HG02973 (cell line): ENCODE data around the gene YWHAE.
"Not testable (repeated sequence)": the region's sequence is repeated elsewhere in the genome, so short reads cannot be mapped to it uniquely, and the experiment has no call there.

Experiments
- ATAC-seq: cut with Tn5 transposase; IDR thresholded peaks from one replicate; pipeline ENCODE4 v1.9.1; 2021; ENCODE audit warnings: moderate library complexity; ENCODE audit not compliant: unreplicated experiment

Gene YWHAE

GRCh38 chr17:1331708-1332107 lies 68.3 kb downstream of the YWHAE start:
- ATAC-seq: no peak

DNA sequence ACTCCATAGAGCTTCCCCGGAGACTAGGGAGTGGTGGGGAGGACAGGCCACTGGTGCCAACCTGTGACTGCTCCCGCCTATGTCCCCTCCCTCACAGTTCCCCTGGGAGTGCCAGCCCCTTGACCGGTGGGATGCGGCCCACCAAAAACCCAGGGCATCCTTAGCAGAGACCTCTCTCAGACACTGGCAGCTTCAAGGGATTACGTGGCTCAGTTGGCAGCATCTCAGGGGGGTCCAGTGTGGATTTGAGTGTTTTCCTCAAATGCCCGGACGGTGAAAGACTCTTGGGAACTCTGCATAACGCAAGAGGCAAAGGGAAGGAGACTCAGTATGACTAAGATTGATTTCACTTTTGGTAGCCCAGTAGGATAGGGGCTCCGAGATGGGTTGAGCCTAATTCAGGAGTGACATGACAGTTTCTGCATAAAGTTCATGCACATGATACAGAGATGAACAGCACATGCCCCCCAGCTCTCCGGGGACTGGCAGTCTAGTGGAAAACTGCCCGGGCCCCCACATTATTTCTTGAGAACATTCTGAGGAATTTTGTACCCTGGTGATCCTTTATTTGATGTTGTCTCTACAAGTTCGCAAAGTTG lies 70.2 kb downstream of the YWHAE start:
- no peak for ATAC-seq

- no peak for ATAC-seq
Observed at GRCh38 chr17:1328437-1328836, 71.6 kb downstream of the YWHAE start.

DNA sequence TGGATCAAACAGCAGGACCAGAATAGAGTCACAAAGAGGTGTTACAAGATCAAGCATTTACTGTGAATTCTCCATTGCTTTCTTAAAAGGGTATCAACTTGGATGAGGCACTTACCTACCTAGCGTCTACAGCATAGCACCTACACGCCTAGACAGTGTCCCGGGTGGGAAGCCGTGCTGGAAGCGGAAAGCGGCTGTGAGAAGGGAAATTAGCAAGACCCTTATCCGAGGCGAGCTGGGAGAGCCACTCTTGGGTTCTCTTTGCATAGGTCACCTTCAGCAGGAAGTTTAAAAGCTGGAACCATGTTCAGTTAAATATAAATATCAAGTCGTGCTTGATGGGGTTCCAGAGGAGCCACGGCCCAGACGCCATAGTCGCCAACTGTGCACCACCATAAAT lies 74.3 kb downstream of the YWHAE start:
- no peak for ATAC-seq

GRCh38 chr17:1324201-1324771 lies 75.7 kb downstream of the YWHAE start:
- ATAC-seq: no peak

GRCh38 chr17:1323336-1323735 lies 76.7 kb downstream of the YWHAE start:
- ATAC-seq: no peak

DNA sequence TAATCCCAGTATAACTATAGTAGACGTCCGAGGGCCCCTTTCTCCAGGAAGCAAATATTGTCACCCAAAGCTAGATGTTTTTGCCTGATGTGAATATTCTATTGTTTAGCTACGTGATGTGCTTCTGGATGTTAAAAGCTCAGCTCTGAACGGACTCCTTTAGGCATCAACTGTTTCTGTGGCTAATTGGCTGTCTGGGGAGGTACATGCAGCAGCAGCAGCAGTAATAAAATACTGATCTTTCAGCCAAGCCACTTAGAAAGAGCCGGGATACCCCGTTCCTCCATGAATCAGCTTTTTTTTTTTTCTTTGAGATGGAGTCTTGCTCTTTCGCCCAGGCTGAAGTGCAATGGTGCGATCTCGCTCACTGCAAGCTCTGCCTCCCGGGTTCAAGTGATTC lies 77.5 kb downstream of the YWHAE start:
- no peak for ATAC-seq

- ATAC-seq: no peak
Observed at GRCh38 chr17:1322014-1322428, 78.0 kb downstream of the YWHAE start.

GRCh38 chr17:1315891-1316403 lies 84.1 kb downstream of the YWHAE start:
- no peak for ATAC-seq

GRCh38 chr17:1315409-1315808 lies 84.6 kb downstream of the YWHAE start:
- ATAC-seq: no peak

DNA sequence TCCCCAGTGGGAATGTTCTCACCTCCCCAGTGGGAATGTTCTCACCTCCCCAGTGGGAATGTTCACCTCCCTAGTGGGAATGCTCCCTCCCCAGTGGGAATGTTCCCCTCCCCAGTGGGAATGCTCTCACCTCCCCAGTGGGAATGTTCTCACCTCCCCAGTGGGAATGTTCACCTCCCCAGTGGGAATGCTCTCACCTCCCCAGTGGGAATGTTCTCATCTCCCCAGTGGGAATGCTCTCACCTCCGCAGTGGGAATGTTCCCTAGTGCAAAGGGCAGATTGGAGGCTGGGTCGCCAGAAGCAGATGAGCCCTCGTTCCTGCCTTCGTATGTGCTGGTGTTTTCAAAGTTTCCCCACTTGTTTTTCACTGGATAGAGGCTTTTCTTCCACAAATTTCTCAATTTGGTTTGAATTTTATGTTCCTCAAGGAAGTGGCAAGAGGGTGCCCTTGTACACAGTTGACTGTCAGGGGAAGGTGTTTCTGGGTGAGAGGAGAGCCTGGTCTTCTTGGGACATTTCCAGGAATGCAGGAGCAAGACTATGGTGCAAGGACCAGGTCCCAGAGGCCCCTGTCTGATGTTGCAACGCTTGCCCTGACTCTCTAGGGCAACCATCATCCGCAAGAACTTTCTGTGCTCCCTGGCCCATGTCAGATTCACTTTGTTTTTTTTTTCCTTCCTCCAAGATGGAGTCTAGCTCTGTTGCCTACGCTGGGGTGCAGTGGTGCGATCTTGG lies 86.6 kb downstream of the YWHAE start:
- no peak for ATAC-seq

DNA sequence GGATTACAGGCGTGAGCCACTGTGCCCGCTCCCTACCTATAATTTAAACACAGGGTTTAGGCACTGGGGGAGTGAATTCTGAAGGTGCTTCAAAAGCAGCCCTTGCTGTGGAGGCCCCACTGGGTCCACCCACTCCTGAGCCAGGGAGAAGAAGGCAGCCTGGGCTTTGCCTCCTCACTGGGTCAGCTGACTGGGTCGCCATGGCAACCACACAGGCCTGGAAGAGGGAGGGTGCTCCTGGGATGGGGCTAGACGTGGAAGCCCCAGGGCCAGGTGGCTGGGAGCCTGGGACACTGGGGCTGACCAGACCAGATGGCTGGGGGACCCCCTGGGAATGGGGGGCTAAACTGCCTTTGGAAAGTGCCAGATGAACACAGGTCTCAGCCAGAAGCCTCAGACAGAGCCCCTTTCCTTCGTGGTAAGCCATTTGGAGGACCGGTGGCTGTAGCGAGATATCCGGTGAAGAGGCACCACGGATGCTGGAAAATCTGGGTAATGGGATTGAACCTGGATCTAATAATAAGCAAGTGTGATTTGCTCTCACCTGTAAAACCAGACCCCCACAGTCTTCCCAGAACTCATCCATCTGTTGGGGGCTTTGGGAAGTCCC lies 87.7 kb downstream of the YWHAE start:
- ATAC-seq: no peak

- ATAC-seq: not testable (repeated sequence)
Observed at GRCh38 chr17:1307829-1308228, 92.2 kb downstream of the YWHAE start.

- no peak for ATAC-seq
Observed at GRCh38 chr17:1304962-1305563, 95.0 kb downstream of the YWHAE start.

DNA sequence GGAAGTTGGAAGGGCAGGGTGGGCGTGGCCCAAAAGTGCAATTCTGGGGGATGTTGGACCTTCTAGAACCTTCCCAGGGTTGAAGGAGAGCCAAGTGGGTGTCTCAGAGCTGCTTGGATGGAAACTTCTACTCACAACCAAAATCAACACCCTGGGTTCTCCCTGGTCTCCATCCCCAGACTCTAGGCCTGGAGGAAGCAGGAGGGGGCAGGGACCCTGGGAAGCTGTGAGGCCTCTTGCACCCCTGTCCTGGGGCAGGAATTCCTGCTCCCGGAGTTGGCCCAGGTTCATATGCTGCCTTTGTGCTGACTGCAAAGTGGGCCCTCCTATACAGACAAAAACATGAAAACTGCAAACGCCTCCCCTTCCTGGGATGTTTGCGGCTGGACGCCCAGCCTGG lies 95.5 kb downstream of the YWHAE start:
- no peak for ATAC-seq

DNA sequence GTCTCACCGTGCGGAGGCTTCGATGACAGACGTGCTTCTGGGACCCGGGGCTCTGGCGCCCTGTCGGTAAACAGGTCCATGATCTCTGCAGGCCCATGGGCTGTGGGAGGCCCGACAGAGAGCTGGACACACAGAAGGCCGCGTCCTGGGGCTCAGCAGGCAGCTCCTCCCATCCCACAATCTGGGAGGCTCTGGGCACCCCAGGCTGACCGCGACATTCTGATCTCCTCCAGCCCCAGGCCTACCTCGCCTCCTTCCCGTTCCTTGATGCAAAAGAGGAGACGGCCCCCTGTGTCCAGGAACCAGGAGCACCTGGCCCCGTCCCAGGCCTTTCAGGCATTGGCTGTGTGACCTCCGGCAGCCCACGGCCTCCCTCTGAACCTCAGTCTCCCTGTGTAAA lies 97.3 kb downstream of the YWHAE start:
- no peak for ATAC-seq

GRCh38 chr17:1301546-1301945 lies 98.5 kb downstream of the YWHAE start:
- ATAC-seq: no peak

- ATAC-seq: no peak
Observed at GRCh38 chr17:1300371-1300905, 99.6 kb downstream of the YWHAE start.

GRCh38 chr17:1299552-1300370 lies 100.3 kb downstream of the YWHAE start:
- no peak for ATAC-seq

- no peak for ATAC-seq
Observed at GRCh38 chr17:1298606-1299005, 101.4 kb downstream of the YWHAE start.
